ENCODE results near the gene SPPL3.
"Not testable (repeated sequence)": the region's sequence is repeated elsewhere in the genome, so short reads cannot be mapped to it uniquely, and the experiment has no call there.

Gene SPPL3

GRCh38 chr12:120817559-120818330, 86.4 kb downstream of the SPPL3 start:
- DNase-seq (ENCODE audit: low spot score): no peak

DNA sequence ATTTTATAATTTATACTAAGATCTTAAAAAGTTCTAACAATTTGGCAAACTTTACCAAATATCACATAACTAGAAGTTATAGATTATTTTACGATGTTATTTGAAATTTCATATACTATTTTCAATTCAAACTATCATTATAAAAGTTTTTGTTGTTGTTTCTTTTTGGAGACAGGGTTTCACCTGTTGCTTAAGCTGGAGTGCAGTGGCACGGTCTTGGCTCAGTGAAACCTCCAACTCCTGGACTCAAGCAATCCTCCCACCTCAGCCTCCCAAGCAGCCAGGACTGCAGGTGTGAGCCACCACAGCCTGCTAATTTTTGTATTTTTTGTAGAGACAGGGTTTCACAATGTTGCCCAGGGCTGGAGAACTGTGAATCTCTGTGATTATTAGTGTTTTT, 87.8 kb downstream of the SPPL3 start:
- DNase-seq (ENCODE audit: low spot score): no peak

GRCh38 chr12:120814903-120815429, 89.2 kb downstream of the SPPL3 start:
- DNase-seq (ENCODE audit: low spot score): no peak

GRCh38 chr12:120814203-120814902, 89.8 kb downstream of the SPPL3 start:
- no peak for DNase-seq (ENCODE audit: low spot score)

- DNase-seq (ENCODE audit: low spot score): no peak
Measured at GRCh38 chr12:120813588-120814153, 90.5 kb downstream of the SPPL3 start.

- no peak for DNase-seq (ENCODE audit: low spot score)
Measured at GRCh38 chr12:120810021-120810420, 94.1 kb downstream of the SPPL3 start.

DNA sequence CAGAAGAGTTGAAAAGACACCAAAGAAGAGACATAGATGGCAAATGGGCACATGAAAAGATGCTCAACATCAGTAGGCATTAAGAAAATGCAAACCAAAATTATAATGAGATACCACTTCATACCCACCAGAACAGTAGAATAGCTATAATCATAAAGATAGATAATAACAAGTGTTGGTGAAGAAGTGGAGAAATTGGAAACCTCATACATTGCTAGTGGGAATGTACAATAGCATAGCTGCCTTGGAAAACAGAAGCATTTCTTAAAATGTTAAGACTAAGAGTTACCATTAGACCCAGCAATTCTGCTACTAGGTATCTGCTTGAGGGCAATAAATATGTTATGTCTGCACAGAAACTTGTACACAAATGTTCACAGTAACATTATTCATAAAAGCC, 99.7 kb downstream of the SPPL3 start:
- DNase-seq (ENCODE audit: low spot score): no peak

DNA sequence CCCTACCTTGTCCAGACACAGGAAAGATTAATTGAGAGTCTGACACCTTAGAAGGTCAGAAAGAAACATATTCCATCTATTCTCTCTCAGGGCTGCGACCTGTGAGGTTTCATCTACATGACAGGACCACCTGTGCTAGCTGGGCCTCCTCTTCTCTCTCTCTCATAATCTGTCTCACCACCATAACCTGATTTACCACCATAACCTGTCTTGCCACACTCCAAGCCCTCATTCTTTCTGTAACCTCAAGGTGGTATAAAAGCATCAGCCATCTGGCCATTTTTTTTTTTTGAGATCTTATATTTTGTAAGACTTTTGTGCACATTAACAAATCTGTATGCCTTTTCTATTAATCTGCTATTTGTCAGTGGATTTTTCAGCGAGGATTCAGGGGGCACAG, 103.0 kb downstream of the SPPL3 start:
- no peak for DNase-seq (ENCODE audit: low spot score)

GRCh38 chr12:120800665-120801064, 103.5 kb downstream of the SPPL3 start:
- DNase-seq (ENCODE audit: low spot score): no peak

DNA sequence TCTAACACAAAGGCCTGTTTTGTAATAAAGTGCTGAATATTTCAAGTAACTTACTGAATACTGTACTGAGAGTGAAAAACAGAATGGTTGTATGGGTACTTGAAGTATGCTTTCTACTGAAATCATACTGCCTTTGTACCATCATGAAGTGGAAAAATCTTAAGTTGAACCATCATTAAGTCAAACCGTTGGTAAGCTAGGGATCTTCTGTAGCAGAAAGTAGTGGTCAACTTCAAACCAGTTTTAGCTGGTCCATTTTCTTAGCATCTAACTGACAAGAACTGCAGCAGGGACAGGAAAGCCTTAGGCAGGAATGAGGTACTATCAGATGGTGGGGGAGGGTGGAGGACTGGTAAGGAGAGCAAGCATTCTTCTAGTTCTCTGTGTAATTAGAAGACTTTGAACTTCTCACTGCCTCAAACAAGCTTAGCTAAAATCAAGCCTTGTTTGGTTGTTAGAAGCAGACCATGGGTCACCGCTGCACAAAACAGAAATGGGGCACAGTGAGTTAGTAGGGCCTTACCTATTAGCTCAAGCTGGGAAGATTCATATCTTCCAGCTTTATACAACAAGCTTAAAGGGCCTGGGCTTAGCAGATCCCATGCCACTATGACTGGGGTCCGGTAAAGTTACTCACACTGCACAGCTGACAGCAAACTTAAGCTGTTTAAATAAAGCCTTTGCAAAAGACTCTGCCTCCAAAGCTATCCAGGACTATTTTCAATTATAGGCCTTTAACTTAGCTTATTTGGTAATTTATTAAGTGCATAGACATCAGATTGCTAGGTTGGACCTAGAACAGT, 104.7 kb downstream of the SPPL3 start:
- DNase-seq (ENCODE audit: low spot score): no peak

DNA sequence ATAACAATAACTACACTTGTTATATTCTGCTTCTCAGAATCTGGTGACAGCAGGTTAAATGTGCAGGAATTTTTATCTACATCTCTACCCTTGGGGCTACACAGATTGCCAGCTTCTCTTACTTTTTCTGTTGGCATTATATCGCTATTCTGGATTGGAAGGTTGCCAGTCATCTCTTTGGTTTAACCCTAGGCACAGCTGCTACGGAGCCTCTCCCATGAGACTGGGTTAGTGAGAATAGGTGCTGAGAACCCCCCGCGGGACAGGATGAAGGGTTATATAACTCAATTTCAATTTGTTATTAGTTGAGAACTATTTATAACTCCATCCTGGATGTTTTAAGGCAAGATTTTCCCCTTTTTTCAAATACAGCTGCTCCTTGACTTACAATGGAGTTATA, 105.5 kb downstream of the SPPL3 start:
- DNase-seq (ENCODE audit: low spot score): no peak

DNA sequence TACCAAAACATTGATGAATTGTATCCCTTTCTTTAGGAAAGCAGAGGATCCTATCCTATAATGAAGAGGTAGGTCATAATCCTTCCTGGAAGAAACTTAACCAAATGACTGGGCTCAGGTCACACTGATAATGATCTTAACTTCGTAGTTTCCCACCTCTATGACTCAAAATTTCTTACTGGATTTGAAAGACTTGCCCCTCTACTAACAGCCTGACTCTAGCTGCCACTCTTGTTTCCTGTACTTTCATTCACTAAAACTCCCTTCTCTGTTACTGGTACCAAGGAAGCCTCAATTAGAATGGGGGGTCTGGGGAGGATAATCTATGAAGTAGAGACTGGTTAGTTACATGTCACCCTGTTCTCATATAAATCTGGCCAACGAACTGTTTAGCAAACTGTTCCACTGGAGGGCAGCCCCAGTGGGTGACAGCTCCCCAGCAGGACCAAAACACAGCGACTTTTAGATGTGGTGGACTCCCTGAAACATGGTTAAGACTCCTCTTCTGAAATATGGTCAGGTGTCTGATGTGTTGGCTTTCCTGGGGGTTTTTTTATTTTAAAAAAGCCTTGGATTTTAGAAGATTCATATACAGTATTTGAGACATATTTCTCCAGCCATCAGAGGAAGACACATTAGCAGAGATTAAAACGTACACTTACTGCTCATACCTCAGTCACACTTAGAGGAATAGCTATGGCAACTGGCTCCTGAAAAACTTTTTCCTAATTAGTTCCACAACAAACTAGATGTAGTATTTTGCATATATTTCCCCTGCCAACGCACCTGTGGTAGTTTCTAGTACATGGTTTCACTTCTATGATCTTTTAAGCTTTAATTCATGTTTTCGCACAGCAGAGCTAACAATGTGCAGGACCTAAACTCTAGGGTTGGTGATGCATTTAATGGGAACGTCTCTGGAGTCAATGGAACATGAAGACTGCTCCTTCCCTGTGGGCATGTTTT, 106.2 kb downstream of the SPPL3 start:
- DNase-seq (ENCODE audit: low spot score): no peak

DNA sequence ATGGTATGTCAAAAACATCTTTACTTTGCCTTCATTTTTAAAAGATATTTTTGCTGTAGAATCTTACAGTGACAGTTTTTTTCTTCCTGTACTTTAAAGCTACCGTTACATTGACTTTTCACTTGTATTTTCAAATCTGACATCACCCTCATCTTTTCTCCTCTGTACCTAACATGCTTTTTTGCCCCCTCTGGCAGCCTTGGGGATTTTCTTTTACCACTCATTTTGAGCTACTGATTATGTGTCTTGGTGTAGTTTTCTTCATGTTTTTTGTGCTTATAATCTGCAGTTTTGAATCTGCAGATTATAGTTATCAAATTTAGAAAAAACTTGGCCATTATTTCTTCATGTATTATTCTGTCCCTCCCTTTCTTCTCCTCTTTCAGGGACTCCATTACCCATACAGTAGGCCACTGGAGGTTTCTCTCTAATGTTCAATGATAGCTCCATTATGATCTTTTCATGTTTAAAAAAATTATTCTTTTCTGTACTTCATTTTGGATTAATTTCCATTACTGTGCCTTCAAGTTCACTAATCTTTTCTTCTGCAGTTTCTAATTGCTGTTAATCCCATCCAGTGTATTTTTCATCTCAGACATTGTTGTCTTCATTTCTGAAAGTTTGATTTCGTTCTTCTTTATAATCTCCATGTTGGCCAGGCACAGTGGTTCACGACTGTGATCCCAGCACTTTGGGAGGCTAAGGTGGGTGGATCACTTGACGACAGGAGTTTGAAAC, 108.5 kb downstream of the SPPL3 start:
- DNase-seq (ENCODE audit: low spot score): no peak

GRCh38 chr12:120793357-120793756, 110.8 kb downstream of the SPPL3 start:
- DNase-seq (ENCODE audit: low spot score): no peak

GRCh38 chr12:120792456-120792855, 111.7 kb downstream of the SPPL3 start:
- not testable (repeated sequence) for DNase-seq (ENCODE audit: low spot score)

GRCh38 chr12:120791669-120792176, 112.4 kb downstream of the SPPL3 start:
- DNase-seq (ENCODE audit: low spot score): no peak

GRCh38 chr12:120790114-120790513, 114.0 kb downstream of the SPPL3 start:
- DNase-seq (ENCODE audit: low spot score): no peak

GRCh38 chr12:120787889-120788288, 116.3 kb downstream of the SPPL3 start:
- DNase-seq (ENCODE audit: low spot score): no peak

DNA sequence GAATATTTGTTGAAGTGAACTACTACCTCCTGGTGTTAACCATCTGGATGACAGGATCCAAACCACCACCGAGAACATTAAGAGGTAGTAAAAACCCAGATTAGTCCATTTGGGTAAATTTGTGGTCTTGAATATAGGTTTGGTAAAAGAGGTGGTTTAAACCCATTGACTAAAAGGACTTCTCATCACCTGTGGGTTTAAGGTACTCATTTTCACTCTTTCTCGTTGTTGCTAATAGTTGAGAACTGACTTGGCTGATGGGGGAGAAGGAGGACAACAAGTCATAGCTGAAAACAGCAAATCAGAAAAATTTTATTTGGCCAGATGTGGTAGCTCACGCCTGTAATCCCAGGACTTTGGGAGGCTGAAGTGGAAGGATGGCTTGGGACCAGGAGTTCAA, 119.4 kb downstream of the SPPL3 start:
- DNase-seq (ENCODE audit: low spot score): no peak

GRCh38 chr12:120783197-120783596, 121.0 kb downstream of the SPPL3 start:
- DNase-seq (ENCODE audit: low spot score): no peak

Data from hematopoietic multipotent progenitor cell treated with erythropoietin and hydrocortisone succinate and interleukin-3 and kit ligand, for 17 days (in vitro differentiated cells).